Activated naive CD8-positive, alpha-beta T cell treated with anti-CD3 and anti-CD28 coated beads, Interleukin-2, amount 50 U/mL, for 24 hours (primary cell): ENCODE results near the gene MICA.
"Not testable (repeated sequence)": the region's sequence is repeated elsewhere in the genome, so short reads cannot be mapped to it uniquely, and the experiment has no call there.

ENCODE experiments used
- ATAC-seq: fragments of 150-1000 bp; cut with Tn5 transposase; one replicate; pipeline ENCODE4 v1.10.0; 2021
- DNase-seq: peaks from one replicate; pipeline ENCODE4 v3.0.0; 2021
- H3K27ac Mint-ChIP-seq: one replicate; pipeline ENCODE4 v1.8.0; 2021; ENCODE audit warnings: mild to moderate bottlenecking, mixed read lengths
- H3K27me3 Mint-ChIP-seq: one replicate; pipeline ENCODE4 v1.8.0; 2021; ENCODE audit warnings: mixed read lengths
- H3K36me3 Mint-ChIP-seq: one replicate; pipeline ENCODE4 v1.8.0; 2021; ENCODE audit warnings: low read depth, mixed read lengths
- H3K4me1 Mint-ChIP-seq: one replicate; pipeline ENCODE4 v1.8.0; 2021; ENCODE audit warnings: mixed read lengths
- H3K4me3 Mint-ChIP-seq: one replicate; pipeline ENCODE4 v1.8.0; 2021; ENCODE audit warnings: mild to moderate bottlenecking, moderate library complexity, mixed read lengths
- H3K9me3 Mint-ChIP-seq: one replicate; pipeline ENCODE4 v1.8.0; 2021; ENCODE audit warnings: mixed read lengths

The MICA gene

GRCh38 chr6:31414148-31414770 is 10.9 kb downstream of the MICA start:
- not testable (repeated sequence) for H3K4me3 Mint-ChIP-seq, H3K27me3 Mint-ChIP-seq, ATAC-seq, DNase-seq, H3K27ac Mint-ChIP-seq, H3K4me1 Mint-ChIP-seq, H3K9me3 Mint-ChIP-seq
- peaks cover 26% of the 10 kb centered on the region for H3K36me3 Mint-ChIP-seq

DNA sequence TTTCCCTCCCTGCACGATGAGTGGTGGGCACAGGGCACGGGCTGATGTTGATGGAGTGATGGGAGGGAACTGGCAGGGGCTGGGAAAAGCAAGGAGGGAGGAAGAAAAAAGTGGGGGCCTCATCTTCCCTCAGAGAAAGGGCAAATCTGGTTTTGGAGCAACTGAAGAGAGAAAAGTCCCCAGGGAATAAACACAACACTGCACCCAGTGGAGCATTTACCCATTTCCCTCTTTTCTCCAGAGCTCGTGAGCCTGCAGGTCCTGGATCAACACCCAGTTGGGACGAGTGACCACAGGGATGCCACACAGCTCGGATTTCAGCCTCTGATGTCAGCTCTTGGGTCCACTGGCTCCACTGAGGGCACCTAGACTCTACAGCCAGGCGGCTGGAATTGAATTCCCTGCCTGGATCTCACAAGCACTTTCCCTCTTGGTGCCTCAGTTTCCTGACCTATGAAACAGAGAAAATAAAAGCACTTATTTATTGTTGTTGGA is 11.4 kb downstream of the MICA start:
- H3K27ac Mint-ChIP-seq: no peak overlapping the region
- H3K27me3 Mint-ChIP-seq: no peaks in the 10 kb centered on the region
- H3K4me1 Mint-ChIP-seq: peaks cover 5% of the 10 kb centered on the region
- H3K9me3 Mint-ChIP-seq: peaks cover 3% of the 10 kb centered on the region
- H3K36me3 Mint-ChIP-seq: peaks cover 26% of the 10 kb centered on the region
- DNase-seq: no peak
- no peak for ATAC-seq
- no peak overlapping the region for H3K4me3 Mint-ChIP-seq

GRCh38 chr6:31416394-31417014 is 13.1 kb downstream of the MICA start:
- peaks cover 20% of the 10 kb centered on the region for H3K36me3 Mint-ChIP-seq
- H3K4me3 Mint-ChIP-seq: no peak overlapping the region
- no peak overlapping the region for H3K27ac Mint-ChIP-seq
- no peaks in the 10 kb centered on the region for H3K27me3 Mint-ChIP-seq
- no peak for ATAC-seq
- peaks cover 3% of the 10 kb centered on the region for H3K4me1 Mint-ChIP-seq
- peaks cover 3% of the 10 kb centered on the region for H3K9me3 Mint-ChIP-seq
- DNase-seq: no peak

DNA sequence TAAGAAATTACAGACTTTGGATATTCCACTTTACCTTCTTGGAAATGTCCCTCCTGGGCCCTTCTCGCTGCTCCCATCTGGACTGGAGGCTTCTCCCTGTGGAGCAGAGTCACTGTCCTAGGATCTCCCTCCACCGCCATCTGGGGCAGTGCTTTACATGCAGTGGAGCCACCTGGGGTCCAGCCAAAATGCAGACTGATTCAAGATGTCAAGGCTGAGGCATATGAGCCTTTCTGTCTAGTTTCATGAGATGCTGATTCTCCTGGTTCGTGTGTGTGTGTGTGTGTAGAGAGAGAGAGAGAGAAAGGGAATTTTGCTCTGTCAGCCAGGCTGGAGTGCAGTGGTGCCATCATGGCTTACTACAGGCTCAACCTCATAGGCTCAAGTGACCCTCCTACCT is 14.9 kb downstream of the MICA start:
- no peaks in the 10 kb centered on the region for H3K27me3 Mint-ChIP-seq
- H3K4me1 Mint-ChIP-seq: peaks cover 5% of the 10 kb centered on the region
- H3K36me3 Mint-ChIP-seq: peaks cover 15% of the 10 kb centered on the region
- no peak overlapping the region for H3K27ac Mint-ChIP-seq
- ATAC-seq: no peak
- peaks cover 3% of the 10 kb centered on the region for H3K9me3 Mint-ChIP-seq
- DNase-seq: no peak
- H3K4me3 Mint-ChIP-seq: no peak overlapping the region

DNA sequence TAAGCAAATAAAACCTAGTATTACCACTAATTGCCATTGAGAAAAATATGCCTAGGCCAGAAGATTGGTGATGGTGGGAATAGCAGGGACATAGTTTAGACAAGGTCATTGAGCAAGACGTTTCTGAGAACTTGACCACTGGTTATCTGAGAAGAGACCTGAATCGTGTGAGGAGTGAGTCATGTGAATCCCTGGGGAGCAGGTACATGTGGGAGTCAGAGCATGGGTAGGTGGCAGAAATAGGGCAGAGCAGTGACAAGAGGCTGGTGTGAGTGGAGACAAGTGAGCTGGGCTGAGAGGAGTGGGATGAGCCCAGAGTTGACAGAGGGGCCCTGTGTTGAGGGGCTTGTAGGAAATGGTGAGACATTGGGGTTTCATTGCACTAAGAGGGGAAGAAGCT is 16.4 kb downstream of the MICA start:
- H3K4me1 Mint-ChIP-seq: peaks cover 7% of the 10 kb centered on the region
- no peak for ATAC-seq

DNA sequence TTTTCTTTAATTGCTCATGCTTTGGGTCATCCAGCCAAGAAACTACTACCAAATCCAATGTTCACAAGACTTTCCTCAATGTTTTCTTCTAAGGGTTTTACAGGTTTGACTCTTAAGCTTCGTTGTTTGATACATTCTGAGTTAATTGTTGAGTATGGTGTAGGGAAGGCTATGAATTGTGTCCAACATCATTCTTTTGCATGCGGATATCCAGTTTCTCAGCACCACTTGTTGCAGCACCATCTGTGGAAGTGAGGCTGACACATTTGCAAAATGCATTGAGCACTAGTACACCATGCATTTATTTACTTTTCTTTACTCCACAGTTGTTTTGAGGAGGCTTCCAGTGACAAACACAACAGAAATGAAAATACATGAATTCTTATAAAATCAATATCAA is 17.2 kb downstream of the MICA start:
- ATAC-seq (no peak), DNase-seq (no peak)
- Mint-ChIP-seq H3K4me1 (peaks cover 7% of the 10 kb centered on the region), H3K27me3 (no peaks in the 10 kb centered on the region), H3K27ac (no peak overlapping the region), H3K4me3 (no peak overlapping the region), H3K9me3 (peaks cover 3% of the 10 kb centered on the region), H3K36me3 (peaks cover 14% of the 10 kb centered on the region)

More for the DNA sequence above, 16.4 kb downstream of the MICA start:
- peaks cover 14% of the 10 kb centered on the region for H3K36me3 Mint-ChIP-seq
- no peak for DNase-seq
- peaks cover 3% of the 10 kb centered on the region for H3K9me3 Mint-ChIP-seq
- H3K27ac Mint-ChIP-seq: peak overlapping the region; percentile 9
- no peak overlapping the region for H3K4me3 Mint-ChIP-seq
- no peaks in the 10 kb centered on the region for H3K27me3 Mint-ChIP-seq

DNA sequence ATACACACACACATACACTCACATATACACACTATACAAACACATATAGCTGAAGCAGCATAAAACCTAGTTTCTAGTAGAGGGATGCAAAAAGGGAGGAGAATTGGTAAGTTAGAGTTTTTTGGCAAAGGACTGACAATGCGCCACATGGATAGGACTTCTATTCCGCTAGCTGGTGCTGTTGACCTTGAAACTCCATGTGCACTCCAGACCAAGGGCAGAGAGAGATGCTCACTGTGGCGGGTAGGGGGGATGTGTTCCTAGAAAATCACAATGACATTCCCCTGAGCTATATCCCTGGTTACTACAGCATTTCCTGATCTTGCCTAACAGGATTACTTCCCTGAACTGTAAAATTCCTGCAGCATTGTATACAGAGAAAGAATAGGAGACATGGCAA is 19.2 kb downstream of the MICA start:
- DNase-seq (no peak), ATAC-seq (no peak)
- H3K4me1 Mint-ChIP-seq: peaks cover 4% of the 10 kb centered on the region
- no peak overlapping the region for H3K4me3 Mint-ChIP-seq
- H3K27me3 Mint-ChIP-seq: no peaks in the 10 kb centered on the region
- H3K27ac Mint-ChIP-seq: no peak overlapping the region
- no peaks in the 10 kb centered on the region for H3K9me3 Mint-ChIP-seq
- peaks cover 1% of the 10 kb centered on the region for H3K36me3 Mint-ChIP-seq

GRCh38 chr6:31423550-31423949 is 20.2 kb downstream of the MICA start:
- DNase-seq: no peak

GRCh38 chr6:31426395-31427354 is 23.3 kb downstream of the MICA start:
- Mint-ChIP-seq H3K4me3 (no peak overlapping the region), H3K27me3 (no peaks in the 10 kb centered on the region), H3K36me3 (no peaks in the 10 kb centered on the region), H3K27ac (no peak overlapping the region), H3K9me3 (no peaks in the 10 kb centered on the region), H3K4me1 (peaks cover 2% of the 10 kb centered on the region)
- DNase-seq (no peak), ATAC-seq (no peak)

More at GRCh38 chr6:31423550-31423949, 20.2 kb downstream of the MICA start:
- Mint-ChIP-seq H3K27ac (no peak overlapping the region), H3K4me3 (no peak overlapping the region), H3K27me3 (no peaks in the 10 kb centered on the region), H3K4me1 (peaks cover 4% of the 10 kb centered on the region), H3K9me3 (no peaks in the 10 kb centered on the region), H3K36me3 (peaks cover 1% of the 10 kb centered on the region)
- ATAC-seq: no peak

DNA sequence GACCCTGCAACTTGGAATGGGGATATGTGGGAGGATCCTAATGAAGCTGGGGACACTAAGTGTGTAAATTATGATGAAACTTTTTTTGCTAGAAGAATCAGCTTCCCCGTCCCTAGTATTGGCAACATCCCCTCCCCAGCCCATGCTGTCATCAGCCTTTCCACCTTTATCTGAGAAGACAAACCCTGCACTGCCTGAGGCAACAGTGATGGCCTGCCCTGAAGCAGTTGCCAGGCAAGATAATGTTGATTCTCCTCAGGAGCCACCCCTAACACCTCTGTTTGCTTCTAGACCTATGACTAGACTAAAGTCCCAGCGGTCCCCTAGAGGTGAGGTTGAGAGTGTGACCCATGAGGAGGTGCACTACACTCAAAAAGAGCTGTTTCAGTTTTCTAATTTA is 27.1 kb downstream of the MICA start:
- no peak for ATAC-seq
- Mint-ChIP-seq H3K4me3 (no peak overlapping the region), H3K27ac (no peak overlapping the region), H3K27me3 (no peaks in the 10 kb centered on the region), H3K4me1 (no peaks in the 10 kb centered on the region), H3K9me3 (no peaks in the 10 kb centered on the region), H3K36me3 (no peaks in the 10 kb centered on the region)
- DNase-seq: no peak

DNA sequence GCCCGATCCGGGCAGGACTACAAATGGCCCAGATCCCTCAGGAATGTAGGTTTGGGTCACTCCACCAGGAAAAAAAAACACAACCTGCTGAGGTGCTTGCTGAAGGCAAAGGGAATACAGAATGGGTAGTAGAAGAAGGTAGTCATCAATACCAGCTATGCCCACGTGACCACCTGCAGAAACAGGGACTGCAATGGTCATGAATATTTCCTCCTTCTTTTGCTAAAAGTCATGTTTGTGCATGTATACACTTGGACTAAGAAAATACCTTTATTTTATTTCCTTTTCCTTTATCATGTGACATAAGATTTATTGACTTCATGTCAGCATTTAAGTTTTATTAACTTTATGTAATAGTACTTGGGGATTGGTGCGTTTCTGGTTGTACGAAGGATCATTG is 31.7 kb downstream of the MICA start:
- not testable (repeated sequence) for DNase-seq, H3K4me3 Mint-ChIP-seq, H3K27ac Mint-ChIP-seq, H3K4me1 Mint-ChIP-seq, H3K9me3 Mint-ChIP-seq, H3K36me3 Mint-ChIP-seq, ATAC-seq
- peaks cover 18% of the 10 kb centered on the region for H3K27me3 Mint-ChIP-seq

- peaks cover 6% of the 10 kb centered on the region for H3K9me3 Mint-ChIP-seq
- H3K4me3 Mint-ChIP-seq: no peak overlapping the region
- no peak for DNase-seq
- no peaks in the 10 kb centered on the region for H3K36me3 Mint-ChIP-seq
- H3K27ac Mint-ChIP-seq: no peak overlapping the region
- H3K4me1 Mint-ChIP-seq: no peaks in the 10 kb centered on the region
- ATAC-seq: no peak
- H3K27me3 Mint-ChIP-seq: peaks cover 40% of the 10 kb centered on the region
Measured at GRCh38 chr6:31438222-31438621, 34.8 kb downstream of the MICA start.

DNA sequence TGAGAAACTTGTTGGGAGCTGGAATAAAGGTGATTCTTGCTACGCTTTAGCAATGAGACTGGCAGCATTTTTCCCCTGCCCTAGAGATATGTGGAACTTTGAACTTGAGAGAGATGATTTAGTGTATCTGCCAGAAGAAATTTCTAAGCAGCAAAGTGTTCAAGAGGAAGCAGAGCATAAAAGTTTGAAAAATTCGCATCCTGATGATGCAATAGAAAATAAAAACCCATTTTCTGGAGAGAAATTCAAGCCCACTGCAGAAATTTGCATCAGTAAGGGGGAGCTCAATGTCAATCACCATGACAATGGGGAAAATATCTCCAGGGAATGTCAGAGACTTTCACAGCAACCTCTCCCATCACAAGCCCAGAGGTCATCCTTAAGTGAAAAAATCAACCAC is 35.3 kb downstream of the MICA start:
- Mint-ChIP-seq H3K9me3 (peaks cover 6% of the 10 kb centered on the region), H3K36me3 (no peaks in the 10 kb centered on the region), H3K4me1 (no peaks in the 10 kb centered on the region), H3K4me3 (no peak overlapping the region), H3K27ac (no peak overlapping the region), H3K27me3 (peaks cover 44% of the 10 kb centered on the region)
- DNase-seq: no peak
- no peak for ATAC-seq

DNA sequence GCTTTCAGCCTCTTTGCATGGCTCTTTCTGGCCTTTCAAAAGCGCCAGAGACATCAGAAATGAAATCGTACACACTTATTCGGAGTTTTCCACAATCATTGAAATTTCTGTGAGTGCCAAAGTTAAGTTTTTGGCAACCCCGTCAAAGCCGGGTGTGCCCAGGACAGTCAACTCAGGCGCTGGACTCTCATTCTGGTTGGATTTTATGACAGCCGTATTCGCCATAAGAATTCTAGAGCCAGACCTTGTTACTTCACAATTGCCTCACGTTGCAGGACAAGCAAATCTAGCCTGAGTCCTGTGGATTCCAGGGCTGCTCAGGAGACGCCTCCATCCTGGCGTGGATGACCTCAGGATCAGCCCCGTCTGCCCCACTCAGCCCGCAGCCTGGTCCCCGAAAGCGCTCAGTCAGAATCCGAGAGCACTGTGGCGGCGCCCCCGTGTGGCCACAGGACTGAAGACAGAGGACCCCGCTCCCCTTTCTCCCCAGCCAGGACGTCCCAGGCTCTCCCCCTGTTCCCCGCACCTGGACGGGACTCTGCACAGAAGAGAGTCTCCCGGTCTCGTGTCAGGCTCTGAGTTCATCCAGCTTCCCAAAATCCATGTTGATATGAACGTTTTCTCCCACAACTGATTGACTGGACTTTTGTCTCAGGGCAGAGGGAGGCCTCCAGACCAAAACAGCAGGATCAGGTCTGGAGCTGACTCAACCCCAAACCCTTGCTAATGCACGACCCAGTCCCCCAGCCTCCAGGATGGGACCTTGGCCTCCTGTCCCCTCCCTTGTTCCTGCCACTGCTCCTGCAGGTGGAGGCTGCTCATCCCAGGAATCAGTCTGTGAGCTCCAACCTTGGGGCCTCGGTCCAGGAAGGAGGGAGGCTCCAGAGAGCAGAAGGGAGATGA is 38.2 kb downstream of the MICA start:
- no peak overlapping the region for H3K27ac Mint-ChIP-seq
- no peaks in the 10 kb centered on the region for H3K36me3 Mint-ChIP-seq
- no peak for ATAC-seq
- DNase-seq: peak; percentile 24
- peaks cover 54% of the 10 kb centered on the region for H3K27me3 Mint-ChIP-seq
- no peaks in the 10 kb centered on the region for H3K4me1 Mint-ChIP-seq
- peaks cover 6% of the 10 kb centered on the region for H3K9me3 Mint-ChIP-seq
- no peak overlapping the region for H3K4me3 Mint-ChIP-seq
